GM12874 (cell line): ENCODE results near the gene SDK2.

Source experiments
- TF ChIP-seq, protein P1 (sequence below): IDR thresholded peaks from 2 replicates; pipeline ENCODE4 v1.5.1; 2011; ENCODE audit warnings: low read depth, mild to moderate bottlenecking, control low read depth, low read length, moderate library complexity; ENCODE audit not compliant: insufficient read depth

SDK2 gene

DNA sequence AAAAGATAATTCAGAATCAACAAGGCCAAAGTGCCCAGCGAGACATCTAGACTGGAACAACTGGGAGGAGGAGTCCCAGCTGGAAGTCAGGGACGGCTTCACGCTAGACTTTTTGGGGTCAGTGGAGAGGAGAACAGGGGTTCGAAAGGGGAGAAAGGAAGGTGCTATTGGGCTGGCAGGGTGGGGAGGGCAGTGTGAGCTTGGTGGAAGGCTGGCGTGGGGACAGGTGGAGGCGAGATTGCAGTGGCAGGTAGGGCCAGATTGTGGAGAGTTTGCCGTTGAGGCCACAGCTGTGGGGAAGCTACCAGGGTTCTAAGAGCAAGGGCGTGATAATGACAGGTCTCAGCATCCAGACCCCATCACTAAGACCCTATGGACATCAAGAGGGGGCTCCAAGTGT lies 10.5 kb downstream of the SDK2 start:
- TF ChIP-seq, protein P1, sequence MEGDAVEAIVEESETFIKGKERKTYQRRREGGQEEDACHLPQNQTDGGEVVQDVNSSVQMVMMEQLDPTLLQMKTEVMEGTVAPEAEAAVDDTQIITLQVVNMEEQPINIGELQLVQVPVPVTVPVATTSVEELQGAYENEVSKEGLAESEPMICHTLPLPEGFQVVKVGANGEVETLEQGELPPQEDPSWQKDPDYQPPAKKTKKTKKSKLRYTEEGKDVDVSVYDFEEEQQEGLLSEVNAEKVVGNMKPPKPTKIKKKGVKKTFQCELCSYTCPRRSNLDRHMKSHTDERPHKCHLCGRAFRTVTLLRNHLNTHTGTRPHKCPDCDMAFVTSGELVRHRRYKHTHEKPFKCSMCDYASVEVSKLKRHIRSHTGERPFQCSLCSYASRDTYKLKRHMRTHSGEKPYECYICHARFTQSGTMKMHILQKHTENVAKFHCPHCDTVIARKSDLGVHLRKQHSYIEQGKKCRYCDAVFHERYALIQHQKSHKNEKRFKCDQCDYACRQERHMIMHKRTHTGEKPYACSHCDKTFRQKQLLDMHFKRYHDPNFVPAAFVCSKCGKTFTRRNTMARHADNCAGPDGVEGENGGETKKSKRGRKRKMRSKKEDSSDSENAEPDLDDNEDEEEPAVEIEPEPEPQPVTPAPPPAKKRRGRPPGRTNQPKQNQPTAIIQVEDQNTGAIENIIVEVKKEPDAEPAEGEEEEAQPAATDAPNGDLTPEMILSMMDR, result no peak

DNA sequence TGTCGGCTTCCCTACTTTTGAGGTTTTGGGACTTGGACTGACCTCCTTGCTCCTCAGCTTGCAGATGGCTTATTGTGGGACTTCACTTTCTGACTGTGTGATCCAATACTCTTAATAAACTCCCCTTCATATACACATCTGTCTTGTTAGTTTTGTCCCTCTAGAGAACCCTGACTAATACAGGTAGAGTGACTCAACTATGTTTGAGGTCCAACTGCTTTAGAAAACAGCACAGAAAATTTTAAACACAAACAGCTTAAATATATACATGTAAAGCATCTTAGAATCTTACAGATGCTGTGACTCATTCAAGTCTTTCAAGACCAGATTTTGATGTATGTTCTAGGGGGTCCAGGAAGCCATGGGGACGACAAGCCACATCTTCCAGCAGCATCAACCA lies 11.7 kb downstream of the SDK2 start:
- TF ChIP-seq, protein P1, result no peak

DNA sequence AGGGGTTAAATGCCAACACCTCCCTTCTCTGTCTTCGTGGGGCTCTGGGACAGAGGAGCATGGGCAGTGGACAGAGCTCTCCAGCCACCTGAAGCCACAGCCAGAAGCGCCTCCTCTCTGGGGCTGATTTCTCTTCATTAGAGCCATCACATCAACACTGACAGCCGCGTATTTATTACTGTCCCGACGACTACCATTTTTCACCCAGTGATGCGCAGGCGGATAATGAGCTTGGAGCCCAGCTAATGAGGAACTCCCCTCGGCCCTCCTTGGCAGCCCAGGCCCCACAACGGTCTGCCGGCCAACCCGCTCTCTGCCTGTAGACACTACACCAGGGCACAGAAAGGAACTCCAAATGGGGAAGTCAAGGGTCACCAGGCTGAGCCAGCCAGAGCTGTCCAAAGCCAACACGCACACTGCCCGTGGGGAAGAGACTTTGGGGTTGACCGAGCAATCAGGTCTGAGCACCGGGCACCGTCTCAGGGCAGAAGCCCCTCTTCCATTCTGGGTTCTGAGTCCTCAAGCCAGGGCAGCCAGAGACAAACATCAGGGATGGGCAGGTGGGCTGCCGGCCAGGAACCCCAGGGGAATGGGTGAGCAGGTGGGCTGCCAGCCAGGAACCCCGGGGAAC lies 13.2 kb downstream of the SDK2 start:
- TF ChIP-seq, protein P1, result no peak

DNA sequence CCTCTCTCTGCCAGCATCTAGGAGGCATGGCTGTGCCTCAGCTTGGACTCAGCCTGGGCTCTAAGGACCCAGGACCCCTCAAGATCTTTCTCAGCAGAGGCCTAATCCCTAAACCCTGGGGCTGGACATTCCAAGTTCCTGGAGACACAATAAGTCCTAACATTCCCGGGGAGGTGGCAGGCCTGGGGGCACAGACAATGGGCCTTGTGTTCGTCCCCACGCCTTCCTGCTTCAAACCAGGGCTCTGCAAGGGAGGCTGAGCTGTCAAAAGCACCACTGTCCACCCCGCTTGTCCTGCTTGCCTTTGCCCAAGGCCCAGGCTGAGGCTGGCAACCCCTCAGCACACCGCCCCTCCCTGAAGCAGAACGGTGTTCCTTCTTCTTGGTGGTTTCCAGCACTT lies 13.7 kb downstream of the SDK2 start:
- TF ChIP-seq, protein P1, result no peak

DNA sequence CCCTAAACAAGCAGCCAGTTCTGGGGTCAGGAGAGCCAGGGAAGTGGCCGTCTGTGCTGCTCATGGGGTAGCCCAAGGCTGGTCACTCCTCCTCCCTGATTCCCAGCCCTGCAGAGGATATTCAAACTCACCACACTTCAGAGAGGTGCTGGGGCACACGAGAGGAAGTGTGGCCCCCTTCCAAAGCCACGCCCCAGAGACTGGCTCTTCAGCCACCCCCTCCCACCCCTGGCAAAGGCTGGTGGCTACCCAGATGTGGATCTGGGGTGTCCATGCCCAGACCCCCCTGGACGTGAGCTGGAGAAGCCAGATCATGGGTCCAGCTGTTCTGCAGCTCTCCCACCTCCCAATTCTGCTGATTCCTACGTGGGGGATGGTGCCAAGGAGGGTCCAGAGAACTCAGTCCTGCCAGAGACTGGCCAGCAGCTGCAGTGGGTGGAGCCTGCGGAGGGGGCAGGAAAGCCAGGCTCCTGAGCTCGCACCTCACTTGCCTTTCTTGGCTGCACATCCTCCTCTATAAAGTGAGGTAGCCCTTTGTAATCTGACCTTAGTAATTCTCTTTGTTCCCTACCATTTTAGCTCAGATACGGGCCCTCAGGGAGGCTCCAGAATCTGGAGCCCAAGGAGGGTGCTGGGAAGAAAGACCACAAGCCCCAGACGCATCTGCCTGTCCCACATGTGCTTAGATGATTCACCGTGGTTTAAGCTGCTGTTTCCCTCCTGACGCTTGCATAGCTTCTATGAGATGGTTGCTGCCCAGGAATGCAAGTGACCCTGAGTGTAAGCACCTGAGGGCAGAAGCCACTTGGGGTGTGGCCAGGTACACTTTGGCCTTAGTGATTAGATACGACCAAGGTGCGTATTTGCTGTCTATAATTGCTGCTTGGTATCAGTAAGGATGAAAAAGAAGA lies 15.3 kb downstream of the SDK2 start:
- TF ChIP-seq, protein P1, result no peak

DNA sequence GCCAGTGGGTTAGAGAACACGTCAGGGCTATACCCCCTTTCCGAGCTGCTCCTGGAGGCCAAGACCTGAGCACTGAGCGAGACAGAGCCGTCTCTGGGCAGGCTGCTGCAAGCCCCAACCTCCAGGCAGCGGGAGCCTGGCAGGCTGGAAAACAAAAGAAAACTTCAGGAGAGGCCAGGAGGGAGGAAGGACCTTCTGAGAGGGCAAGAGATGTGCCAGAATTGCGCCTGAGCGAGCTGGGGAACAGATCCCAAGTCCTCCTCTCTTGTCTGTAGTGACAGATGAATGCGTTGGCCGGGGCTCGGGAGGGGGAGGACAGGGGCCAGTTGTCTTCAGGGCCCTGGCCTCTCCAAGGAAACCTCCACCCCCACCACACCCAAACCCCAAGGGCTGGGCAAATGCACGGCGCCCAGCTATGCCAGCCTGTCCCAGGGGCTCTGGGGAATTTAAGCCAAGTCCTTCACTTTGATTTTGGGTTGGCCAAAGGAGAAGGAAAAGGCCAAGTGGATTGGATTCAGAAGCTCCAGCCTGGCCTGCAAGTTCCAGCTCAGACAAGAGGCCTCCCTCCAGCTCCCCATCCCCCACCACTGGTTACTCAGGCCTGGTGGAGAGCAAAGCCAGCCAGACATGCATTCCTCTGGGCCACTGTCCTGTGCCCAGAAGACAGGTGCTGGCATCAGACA lies 18.1 kb downstream of the SDK2 start:
- TF ChIP-seq, protein P1, result no peak

DNA sequence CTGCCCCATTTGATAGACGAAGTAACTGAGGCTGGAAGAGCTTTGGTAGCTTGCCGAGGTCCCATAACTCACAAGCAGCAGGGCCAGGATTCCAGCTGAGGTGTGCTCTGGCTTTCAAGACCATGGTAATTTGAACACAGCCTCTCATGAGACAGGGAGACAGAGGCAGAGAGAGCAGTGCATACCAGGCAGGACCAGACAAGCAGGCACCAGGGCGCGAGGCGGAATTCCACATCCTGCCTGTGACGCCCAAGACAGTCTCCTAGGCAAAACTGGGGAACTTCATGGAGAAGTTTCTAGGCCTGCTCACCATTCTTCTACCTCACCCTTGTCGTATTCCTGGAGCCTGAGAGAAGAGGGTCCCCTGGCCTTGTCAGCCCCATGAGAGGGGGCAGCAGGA lies 19.2 kb downstream of the SDK2 start:
- TF ChIP-seq, protein P1, result no peak
